ENCODE results near the gene PARD6B.

DNA sequence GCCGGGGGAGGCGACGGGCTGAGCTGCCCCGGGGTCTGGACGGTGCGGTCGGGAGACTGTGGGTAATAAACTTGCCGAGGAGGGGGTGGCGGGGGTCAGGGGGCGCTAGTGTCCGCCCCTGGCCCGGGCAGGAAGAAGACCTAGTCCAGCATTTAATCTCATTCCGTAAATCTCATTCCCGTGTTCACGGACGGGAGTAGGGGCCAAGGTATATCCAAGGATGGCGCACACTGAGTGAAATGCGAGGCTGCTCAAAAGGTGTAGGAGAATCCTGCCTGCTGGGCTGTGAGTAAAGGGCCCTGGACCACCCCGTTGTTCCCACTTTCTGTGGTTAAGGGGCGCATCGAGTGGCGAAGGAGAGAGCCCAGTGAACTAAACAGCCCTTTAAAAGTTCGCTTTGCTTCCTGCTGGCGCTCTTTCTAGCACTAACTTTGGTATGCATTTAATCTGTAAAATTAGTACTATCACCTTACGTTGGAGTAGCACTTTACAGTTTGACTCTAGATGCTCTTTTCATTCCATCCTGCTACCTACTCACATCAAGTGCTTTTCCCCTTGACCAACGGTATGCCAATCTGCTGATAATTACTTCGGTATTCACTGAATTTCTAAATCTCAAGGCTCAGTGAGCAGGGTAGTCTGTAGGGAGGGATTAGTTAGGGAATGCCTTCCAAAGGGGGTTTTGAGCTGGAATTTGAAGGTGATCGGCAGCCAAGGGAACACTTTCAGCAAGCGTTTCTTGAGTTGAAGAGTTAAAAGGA, 730 bp downstream of the PARD6B start:
- TF ChIP-seq, protein P1, sequence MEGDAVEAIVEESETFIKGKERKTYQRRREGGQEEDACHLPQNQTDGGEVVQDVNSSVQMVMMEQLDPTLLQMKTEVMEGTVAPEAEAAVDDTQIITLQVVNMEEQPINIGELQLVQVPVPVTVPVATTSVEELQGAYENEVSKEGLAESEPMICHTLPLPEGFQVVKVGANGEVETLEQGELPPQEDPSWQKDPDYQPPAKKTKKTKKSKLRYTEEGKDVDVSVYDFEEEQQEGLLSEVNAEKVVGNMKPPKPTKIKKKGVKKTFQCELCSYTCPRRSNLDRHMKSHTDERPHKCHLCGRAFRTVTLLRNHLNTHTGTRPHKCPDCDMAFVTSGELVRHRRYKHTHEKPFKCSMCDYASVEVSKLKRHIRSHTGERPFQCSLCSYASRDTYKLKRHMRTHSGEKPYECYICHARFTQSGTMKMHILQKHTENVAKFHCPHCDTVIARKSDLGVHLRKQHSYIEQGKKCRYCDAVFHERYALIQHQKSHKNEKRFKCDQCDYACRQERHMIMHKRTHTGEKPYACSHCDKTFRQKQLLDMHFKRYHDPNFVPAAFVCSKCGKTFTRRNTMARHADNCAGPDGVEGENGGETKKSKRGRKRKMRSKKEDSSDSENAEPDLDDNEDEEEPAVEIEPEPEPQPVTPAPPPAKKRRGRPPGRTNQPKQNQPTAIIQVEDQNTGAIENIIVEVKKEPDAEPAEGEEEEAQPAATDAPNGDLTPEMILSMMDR (IDR thresholded peaks at IDR 0.05; ENCODE audit: extremely low read depth in 1 of 2, insufficient read depth in 1 of 2, low read depth in 1 of 2, low read length in 2 of 2): no peak
- TF ChIP-seq POLR2A (IDR thresholded peaks at IDR 0.05; ENCODE audit: low read depth, low read length) (no peak), MYC (IDR thresholded peaks at IDR 0.05; ENCODE audit: low read depth, low read length) (no peak), POLR2AphosphoS5 (IDR thresholded peaks at IDR 0.05; ENCODE audit: insufficient read depth, low read depth, low read length) (no peak), EZH2 (IDR thresholded peaks at IDR 0.05; ENCODE audit: borderline replicate concordance, low read depth, low read length, severe bottlenecking) (peak; percentile 57), GATA2 (IDR thresholded peaks at IDR 0.05; ENCODE audit: insufficient read depth, insufficient read length, low read depth, low read length) (no peak)
- TF ChIP-seq, protein P2, sequence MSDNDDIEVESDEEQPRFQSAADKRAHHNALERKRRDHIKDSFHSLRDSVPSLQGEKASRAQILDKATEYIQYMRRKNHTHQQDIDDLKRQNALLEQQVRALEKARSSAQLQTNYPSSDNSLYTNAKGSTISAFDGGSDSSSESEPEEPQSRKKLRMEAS (IDR thresholded peaks at IDR 0.05; ENCODE audit: insufficient read depth, insufficient read length): no peak

Measured in endothelial cell of umbilical vein (primary cell).